MM.1S (cell line): Measurements from ENCODE around the gene CCT8.

Experiments
- DNase-seq: peaks from one replicate; pipeline ENCODE4 v3.0.0-alpha.2; 2015
- H2AFZ ChIP-seq: fragments of 300-600 bp; sonication (generic); 2 replicates; pipeline ENCODE4 v1.6.0; 2016; ENCODE audit warnings: antibody characterized with exemption, low read length
- H3F3A ChIP-seq: fragments of 300-600 bp; sonication (generic); 2 replicates; pipeline ENCODE4 v1.6.1; 2016; ENCODE audit warnings: mild to moderate bottlenecking, antibody characterized with exemption, low read length, moderate library complexity, mixed read lengths; ENCODE audit not compliant: insufficient read depth
- H3K27ac ChIP-seq: fragments of 300-600 bp; sonication (generic); 2 replicates; pipeline ENCODE4 v1.5.1; 2016; ENCODE audit warnings: mild to moderate bottlenecking, low read length
- H3K27me3 ChIP-seq: fragments of 300-600 bp; sonication (generic); replicated peaks from 2 replicates; pipeline ENCODE4 v1.6.0; 2016; ENCODE audit warnings: low read length; ENCODE audit not compliant: insufficient read depth
- H3K36me3 ChIP-seq: fragments of 300-600 bp; sonication (generic); replicated peaks from 2 replicates; pipeline ENCODE4 v1.6.1; 2016; ENCODE audit warnings: mild to moderate bottlenecking, low read length, mixed read lengths; ENCODE audit not compliant: insufficient read depth
- H3K4me1 ChIP-seq: fragments of 300-600 bp; sonication (generic); 2 replicates; pipeline ENCODE4 v1.6.1; 2016; ENCODE audit warnings: low read length, mixed read lengths
- H3K4me2 ChIP-seq: fragments of 300-600 bp; sonication (generic); 2 replicates; pipeline ENCODE4 v1.6.0; 2016; ENCODE audit warnings: low read depth, low read length
- H3K4me3 ChIP-seq: fragments of 300-600 bp; sonication (generic); 2 replicates; pipeline ENCODE4 v1.5.1; 2016; ENCODE audit warnings: low read length, mixed read lengths
- H3K79me2 ChIP-seq: fragments of 300-600 bp; sonication (generic); 2 replicates; pipeline ENCODE4 v1.6.1; 2016; ENCODE audit warnings: mixed run types, low read length, mixed read lengths
- H3K9ac ChIP-seq: fragments of 300-600 bp; sonication (generic); 2 replicates; pipeline ENCODE4 v1.6.1; 2016; ENCODE audit warnings: low read length, mixed read lengths
- H3K9me2 ChIP-seq: fragments of 300-600 bp; sonication (generic); replicated peaks from 2 replicates; pipeline ENCODE4 v1.6.1; 2016; ENCODE audit warnings: mild to moderate bottlenecking, low read length, mixed read lengths; ENCODE audit not compliant: insufficient read depth
- H3K9me3 ChIP-seq: fragments of 300-600 bp; sonication (generic); replicated peaks from 2 replicates; pipeline ENCODE4 v1.6.1; 2016; ENCODE audit warnings: mild to moderate bottlenecking, low read length, mixed read lengths; ENCODE audit not compliant: insufficient read depth
- H4K20me1 ChIP-seq: fragments of 300-600 bp; sonication (generic); 2 replicates; pipeline ENCODE4 v1.6.1; 2016; ENCODE audit warnings: mild to moderate bottlenecking, low read length, moderate library complexity, mixed read lengths; ENCODE audit not compliant: insufficient read depth
- EZH2 ChIP-seq: fragments of 300-600 bp; sonication (generic); optimal IDR thresholded peaks from 2 replicates; pipeline ENCODE3; 2017; ENCODE audit warnings: low read depth, mild to moderate bottlenecking, antibody characterized with exemption, low read length, mixed read lengths
- EZH2phosphoT487 ChIP-seq: fragments of 300-600 bp; sonication (generic); IDR thresholded peaks from 2 replicates; pipeline ENCODE4 v1.6.1; 2018; ENCODE audit warnings: antibody characterized with exemption, low read length
- TF ChIP-seq, protein P1 (sequence below): fragments of 300-600 bp; sonication (generic); IDR thresholded peaks from 2 replicates; pipeline ENCODE4 v1.5.1; 2016; ENCODE audit warnings: antibody characterized with exemption, low read length, mixed read lengths

The CCT8 gene

DNA sequence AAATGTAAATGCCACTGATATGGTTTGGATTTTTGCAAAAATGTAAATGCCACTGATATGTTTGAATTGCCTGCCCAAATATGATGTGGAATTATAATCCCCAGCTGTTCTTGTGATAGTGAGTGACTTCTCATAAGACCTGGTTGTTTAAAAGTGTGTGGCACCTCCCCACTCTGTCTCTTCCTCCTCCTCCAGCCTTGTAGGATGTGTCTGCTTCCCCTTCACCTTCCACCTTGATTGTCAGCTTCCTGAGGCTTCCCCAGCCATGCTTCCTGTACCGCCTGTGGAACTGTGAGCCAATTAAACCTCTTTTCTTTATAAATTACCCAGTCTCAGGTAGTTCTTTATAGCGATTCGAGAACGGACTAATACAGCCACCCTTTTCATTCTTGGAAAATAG, 1.3 kb upstream of the CCT8 start:
- no peak overlapping the region for H3K27ac ChIP-seq
- peaks cover 22% of the 10 kb centered on the region for H4K20me1 ChIP-seq
- peaks cover 32% of the 10 kb centered on the region for H3F3A ChIP-seq
- H3K9me3 ChIP-seq = no peaks in the 10 kb centered on the region
- H3K9ac ChIP-seq = no peak overlapping the region
- no peak for DNase-seq
- peaks cover 37% of the 10 kb centered on the region for H3K79me2 ChIP-seq
- peaks cover 30% of the 10 kb centered on the region for H3K4me1 ChIP-seq
- H3K27me3 ChIP-seq = no peaks in the 10 kb centered on the region
- no peak overlapping the region for H3K4me3 ChIP-seq
- H2AFZ ChIP-seq = no peak overlapping the region
- TF ChIP-seq EZH2phosphoT487 (no peak), EZH2 (no peak)
- TF ChIP-seq, protein P1, sequence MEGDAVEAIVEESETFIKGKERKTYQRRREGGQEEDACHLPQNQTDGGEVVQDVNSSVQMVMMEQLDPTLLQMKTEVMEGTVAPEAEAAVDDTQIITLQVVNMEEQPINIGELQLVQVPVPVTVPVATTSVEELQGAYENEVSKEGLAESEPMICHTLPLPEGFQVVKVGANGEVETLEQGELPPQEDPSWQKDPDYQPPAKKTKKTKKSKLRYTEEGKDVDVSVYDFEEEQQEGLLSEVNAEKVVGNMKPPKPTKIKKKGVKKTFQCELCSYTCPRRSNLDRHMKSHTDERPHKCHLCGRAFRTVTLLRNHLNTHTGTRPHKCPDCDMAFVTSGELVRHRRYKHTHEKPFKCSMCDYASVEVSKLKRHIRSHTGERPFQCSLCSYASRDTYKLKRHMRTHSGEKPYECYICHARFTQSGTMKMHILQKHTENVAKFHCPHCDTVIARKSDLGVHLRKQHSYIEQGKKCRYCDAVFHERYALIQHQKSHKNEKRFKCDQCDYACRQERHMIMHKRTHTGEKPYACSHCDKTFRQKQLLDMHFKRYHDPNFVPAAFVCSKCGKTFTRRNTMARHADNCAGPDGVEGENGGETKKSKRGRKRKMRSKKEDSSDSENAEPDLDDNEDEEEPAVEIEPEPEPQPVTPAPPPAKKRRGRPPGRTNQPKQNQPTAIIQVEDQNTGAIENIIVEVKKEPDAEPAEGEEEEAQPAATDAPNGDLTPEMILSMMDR = no peak
- no peaks in the 10 kb centered on the region for H3K36me3 ChIP-seq
- H3K4me2 ChIP-seq = no peak overlapping the region
- no peaks in the 10 kb centered on the region for H3K9me2 ChIP-seq

DNA sequence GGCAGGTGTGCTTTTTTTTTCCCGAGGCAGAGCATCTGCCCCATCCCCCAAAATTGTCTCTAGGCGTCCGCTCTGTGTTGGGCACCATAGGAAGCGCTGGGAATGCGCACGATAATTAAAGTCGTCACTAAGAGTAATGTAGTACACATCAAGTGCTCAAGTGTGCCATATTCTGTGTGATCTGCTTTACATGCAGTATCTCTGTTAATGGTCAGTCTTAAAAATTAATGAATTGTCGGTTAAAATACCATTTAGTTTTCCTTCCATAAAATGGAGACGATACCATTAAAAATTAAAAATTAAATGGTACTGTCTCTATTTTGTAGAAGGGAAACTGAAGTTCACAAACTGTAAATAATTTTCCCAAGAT, 544 bp upstream of the CCT8 start:
- Histone ChIP-seq H3K27me3 (no peaks in the 10 kb centered on the region), H3K27ac (peak overlapping the region; percentile 76; the same call in 1 of the 2 replicates), H4K20me1 (peaks cover 22% of the 10 kb centered on the region), H3K9ac (peak overlapping the region; percentile 74), H3F3A (peaks cover 36% of the 10 kb centered on the region), H3K9me3 (no peaks in the 10 kb centered on the region), H2AFZ (peak overlapping the region; percentile 93), H3K4me1 (peaks cover 22% of the 10 kb centered on the region), H3K36me3 (peaks cover 2% of the 10 kb centered on the region; the same call in 1 of the 2 replicates), H3K79me2 (peaks cover 45% of the 10 kb centered on the region), H3K9me2 (no peaks in the 10 kb centered on the region), H3K4me2 (peak overlapping the region; percentile 84), H3K4me3 (peak overlapping the region; percentile 89)
- DNase-seq = no peak
- TF ChIP-seq, protein P1 = no peak
- no peak for TF ChIP-seq EZH2

DNA sequence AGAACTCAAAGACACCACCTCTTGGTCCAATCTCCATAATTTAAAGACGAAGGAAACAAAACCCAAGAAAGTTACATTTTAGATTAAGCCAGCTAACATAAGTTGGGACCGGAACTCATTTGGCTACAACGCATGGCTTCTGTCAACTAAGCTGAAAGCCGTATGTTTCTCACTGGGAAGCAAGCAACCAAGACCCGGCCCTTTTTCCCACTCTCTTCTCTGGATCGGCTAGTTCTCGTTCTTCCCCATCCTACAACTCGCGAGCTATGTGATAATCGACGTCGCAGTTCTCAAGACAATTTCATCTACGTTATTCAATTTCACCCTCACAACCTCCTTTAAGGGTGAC, 601 bp downstream of the CCT8 start:
- H3K4me2 ChIP-seq = peak overlapping the region; percentile 93
- H3K4me3 ChIP-seq = peak overlapping the region; percentile 89
- peak; percentile 40 for DNase-seq
- peaks cover 22% of the 10 kb centered on the region for H4K20me1 ChIP-seq
- H3K9ac ChIP-seq = peak overlapping the region; percentile 94
- peaks cover 10% of the 10 kb centered on the region for H3K36me3 ChIP-seq
- TF ChIP-seq, protein P1 = no peak
- TF ChIP-seq EZH2phosphoT487 (no peak), EZH2 (no peak)
- H3K4me1 ChIP-seq = peaks cover 14% of the 10 kb centered on the region; the same call in 1 of the 2 replicates
- peak overlapping the region; percentile 67; the same call in 1 of the 2 replicates for H3K27ac ChIP-seq
- peaks cover 54% of the 10 kb centered on the region for H3K79me2 ChIP-seq
- H2AFZ ChIP-seq = peak overlapping the region; percentile 61
- H3K9me3 ChIP-seq = no peaks in the 10 kb centered on the region
- peaks cover 33% of the 10 kb centered on the region for H3F3A ChIP-seq
- no peaks in the 10 kb centered on the region for H3K27me3 ChIP-seq
- H3K9me2 ChIP-seq = no peaks in the 10 kb centered on the region
